Globus pallidus (tissue), 1 donor: ENCODE results near the gene UNK.

ENCODE experiments used
- DNase-seq: peaks from one replicate; pipeline ENCODE4 v3.0.0-alpha.2; 2015; ENCODE audit warnings: low spot score

UNK gene

DNA sequence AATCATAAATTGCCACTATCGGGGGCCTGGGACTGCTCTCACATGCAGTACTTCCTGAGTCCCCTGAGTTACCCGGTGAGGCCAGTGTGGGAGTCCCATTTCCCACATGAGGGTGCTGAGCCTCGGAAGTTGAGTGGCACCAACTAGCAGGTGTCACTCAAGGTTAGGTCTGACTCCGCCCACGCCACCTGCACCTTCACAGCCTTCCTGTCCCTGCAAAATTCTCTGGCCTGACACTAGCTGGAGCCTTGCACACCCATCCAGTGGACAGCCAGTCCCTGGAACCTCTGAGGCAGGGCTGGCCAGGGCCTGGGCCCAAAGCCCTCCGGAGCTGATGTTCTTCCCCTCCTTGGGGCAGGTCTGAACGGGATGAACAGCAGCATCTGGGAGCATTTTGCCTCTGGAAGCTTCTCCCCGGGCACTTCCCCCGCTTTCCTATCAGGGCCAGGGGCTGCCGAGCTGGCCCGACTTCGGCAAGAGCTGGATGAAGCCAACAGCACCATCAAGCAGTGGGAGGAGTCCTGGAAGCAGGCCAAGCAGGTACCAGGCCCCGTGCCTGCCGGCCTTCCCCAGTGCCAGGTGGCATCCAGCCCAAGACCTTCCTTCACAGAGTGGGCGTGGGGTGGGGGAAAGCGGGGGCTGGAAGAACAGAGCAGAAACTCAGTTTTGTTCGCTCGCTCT is 37.7 kb downstream of the UNK start:
- DNase-seq: no peak

DNA sequence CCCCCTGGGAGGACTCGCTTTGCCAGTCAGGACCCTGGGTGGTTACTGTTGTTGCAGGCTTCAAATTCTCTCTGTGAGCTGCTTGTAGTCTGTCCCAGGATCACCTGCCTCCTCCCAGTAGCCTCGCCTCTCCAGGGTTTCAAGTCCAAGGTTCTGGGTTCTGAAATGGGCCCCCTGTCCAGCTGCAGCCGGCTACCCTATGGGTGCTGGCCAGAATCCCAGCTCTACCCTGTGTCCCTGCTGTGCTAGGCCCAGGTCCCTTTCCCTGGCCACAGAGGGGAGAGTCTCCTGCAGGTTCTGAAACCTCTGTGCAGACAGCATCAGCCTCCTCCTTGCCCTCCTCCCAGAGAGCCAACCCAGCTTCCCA is 38.2 kb downstream of the UNK start:
- DNase-seq: no peak

DNA sequence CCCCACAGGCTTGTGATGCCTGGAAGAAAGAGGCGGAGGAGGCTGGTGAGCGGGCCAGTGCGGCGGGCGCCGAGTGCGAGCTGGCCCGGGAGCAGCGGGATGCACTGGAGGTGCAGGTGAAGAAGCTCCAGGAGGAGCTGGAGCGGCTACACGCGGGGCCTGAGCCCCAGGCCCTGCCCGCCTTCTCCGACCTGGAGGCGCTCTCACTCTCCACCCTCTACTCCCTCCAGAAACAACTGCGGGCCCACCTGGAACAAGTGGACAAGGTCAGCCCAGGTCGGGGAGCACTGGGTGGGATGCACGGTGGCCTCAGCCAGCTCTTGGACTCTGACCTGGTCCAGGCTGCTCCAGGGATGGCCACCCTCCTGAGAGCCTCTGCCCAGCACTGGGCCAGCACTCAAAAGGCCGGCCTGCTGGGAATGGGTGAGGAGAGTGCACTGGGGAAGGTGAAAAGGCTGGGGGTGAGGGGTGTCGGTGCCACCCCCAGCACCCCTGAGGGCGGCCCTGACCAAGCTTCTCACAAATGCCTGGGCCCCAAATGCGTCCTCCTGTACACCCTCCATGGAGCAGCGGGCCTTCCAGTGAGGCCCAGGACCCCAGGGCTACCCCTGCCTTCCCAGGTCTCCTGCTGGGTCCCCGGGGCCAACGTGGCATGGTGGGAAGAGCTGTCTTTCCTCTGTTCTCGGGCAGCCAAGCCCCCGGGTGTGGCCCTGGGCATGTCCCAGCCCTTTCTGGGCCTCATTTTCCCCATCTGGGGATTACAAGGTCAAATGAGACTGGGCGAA is 38.8 kb downstream of the UNK start:
- no peak for DNase-seq

DNA sequence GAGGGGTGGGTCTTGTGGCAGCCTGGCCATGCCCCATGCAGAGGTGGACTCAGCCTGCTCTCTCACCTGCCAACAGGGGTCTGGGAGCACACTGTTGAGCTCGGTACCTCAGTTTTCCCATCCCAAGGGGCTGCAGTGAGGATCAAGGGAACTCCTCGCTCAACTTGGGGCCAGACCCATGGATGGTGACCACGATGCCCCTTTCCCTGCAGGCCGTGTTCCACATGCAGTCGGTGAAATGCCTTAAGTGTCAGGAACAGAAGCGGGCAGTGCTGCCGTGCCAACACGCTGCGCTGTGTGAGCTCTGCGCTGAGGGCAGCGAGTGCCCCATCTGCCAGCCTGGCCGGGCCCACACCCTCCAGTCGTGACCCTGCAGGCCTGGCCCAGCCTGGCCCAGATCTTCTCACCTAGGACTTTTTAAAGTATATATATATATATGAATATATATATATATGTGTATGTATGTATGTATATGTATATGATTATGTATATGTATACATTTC is 39.5 kb downstream of the UNK start:
- DNase-seq: no peak

DNA sequence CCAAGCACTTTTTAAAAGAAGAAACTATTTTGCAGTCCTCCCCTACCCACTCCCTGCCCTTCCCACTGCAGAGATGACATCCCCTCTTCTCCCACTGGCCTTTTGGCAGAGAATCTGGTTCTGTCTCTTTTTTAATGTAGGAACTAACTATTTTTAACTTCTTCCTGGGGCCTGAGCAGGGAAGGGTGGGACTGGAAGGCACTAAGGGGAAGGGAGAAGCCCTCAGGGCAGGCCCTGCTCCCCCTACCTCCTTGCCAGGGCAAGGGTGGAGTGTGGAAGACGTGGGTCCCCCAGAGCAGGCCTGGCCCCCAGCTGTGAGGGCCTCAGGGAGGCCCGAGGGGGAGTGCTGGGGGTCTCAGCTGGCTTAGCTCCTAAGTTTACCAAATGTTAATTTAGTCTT is 40.1 kb downstream of the UNK start:
- DNase-seq: no peak

DNA sequence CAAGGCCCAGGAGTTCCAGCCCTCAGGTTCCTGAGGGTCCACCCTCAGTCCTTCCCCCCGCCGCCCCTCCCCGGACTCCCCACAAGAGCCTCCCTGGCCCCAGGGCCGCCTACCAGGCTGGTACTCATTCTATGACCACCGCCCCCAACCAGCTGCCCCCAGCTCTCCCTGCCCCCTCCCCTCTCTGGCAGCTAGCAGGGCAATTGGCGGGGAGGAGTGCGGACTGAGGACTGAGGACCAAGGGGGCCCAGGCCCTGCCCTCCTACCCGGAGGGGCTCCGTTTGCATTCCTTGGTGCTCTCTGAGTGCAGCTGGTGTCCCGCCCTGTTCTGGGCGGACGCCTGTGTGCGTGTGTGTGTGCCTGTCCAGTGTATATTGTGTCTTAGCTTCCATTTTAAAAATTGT is 40.5 kb downstream of the UNK start:
- DNase-seq: no peak

DNA sequence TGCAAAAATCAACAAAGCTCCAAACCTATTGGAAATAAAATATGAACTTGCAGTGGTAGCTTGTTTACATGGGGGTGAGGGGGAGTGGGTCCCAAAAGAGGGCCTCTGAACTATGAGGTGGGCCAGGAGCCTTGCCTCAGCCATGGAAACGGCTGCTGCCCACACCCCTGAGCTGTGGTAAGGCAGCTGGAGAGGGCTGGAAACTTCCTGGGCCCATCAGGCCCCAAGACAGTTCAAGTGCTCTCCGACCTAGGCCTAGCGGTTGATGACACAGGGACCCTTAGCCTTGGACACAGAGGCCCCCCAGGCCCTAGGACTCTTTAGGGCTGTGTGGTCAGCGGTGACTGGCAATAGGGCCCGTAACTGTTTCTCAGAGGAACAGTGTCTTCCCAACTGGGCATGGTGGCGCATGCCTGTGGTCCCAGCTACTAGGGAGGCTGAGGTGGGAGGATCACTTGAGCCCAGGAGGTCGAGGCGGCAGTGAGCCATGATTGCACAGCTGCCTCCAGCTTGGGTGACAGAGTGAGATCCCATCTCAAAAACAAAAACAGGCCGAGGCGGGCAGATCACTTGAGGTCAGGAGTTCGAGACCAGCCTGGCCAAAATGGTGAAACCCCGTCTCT is 41.3 kb downstream of the UNK start:
- no peak for DNase-seq

DNA sequence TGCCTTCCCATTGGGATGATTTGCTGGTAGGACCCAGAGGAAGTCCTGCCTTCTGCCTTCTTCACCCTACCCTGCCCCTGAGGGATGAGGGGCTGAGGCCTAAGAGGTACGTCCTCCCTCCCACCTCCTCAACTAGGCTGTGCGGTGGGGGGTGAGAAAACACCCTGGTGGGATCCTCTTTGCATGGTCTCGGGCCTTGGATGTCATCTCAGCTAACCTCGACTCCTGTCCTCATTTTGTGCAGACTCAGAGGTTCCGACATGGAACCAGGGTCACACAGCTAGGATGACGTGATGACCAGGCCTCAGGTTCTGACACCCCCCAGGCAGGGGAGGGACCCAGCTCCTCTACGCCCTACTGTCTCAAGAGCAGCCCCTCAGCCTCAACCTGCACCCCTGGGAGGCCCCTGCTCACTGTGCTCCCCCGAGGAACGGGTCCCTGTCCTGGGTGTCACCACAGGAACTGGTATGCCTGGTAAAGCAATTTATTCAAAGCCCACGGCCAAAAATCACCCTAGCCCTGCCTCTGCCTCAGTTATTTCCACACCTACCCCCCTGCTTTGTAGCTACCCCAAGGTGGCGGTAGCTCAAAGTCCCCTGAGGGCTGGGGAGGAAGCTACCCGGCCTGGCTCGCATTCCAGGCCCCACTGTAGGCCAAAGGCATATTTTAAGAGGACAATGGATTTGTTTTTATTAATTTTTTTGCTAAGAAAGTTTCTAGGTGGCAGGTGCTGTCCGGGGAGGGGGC is 42.1 kb downstream of the UNK start:
- no peak for DNase-seq

DNA sequence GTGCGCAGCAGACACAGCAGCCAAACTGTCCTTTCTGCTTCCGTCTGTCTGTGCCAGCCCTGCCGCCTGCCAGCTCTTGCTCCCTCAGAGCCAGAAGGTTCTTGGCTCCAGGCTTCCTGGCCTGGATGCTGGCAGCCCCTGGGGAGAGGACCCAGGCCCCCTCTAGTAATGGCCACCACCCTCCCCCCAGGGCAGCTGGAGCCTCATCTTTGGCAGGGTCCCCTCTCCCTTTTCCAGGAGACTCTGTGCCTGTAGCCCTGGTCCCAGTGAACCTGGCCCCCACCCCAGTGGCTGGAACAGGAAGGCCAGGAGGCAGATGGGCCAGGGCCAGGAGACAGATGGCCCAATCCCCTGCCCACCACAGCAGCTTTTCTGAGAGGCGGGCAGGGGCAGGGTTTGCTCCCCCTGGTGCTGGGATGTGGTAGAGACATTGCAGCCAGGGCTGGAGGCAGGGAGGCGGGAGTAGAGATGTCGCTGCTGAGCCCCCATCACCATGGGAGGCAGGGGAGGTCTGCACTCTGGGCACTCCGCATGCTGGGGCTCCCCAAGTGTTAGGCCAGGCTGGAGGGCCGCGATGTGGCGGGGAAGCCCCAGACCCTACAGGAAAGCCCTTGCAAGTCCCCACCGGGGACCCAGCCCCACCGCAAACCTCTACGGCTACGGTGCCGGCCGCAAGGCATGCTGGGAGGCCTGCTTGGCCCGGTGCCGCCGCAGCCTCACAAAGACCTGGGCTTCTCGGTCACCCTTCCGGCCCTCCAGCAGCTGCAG is 42.9 kb downstream of the UNK start:
- peak; percentile 78 for DNase-seq

DNA sequence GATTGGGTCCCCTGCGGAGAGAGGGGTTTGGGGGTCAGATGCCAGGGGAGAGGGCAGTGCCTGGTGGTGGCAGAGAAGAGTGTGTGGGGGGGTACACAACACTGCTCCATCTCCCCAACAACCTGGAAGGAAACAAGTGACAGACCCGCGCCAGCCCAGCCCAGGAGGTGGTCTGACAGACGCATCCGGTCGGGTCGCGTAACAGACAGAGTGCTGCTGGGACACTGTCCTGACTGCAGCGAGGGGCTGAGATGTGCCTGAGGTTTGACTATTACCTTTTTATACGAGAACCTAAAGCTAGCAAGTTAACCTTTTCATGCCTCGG is 43.4 kb downstream of the UNK start:
- no peak for DNase-seq

DNA sequence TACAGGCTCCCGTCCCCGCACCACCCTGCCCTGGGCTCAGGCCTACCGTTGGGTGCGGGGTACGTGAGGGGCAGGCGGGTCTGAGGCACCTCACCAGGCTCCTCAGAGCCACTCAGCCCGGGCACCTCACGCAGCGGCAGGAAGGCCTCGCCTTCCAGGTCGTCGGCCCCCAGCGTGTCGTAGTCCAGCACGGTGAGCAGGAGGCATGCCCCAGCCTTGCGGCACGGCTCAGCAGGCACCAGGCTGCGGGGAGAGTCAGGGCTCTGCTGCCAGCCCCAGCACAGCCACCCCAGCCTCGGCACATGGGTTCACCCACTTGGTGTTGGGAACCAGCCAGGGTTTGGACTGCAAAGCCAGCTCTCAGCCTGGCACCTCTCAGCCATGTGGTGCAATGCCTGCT is 44.1 kb downstream of the UNK start:
- no peak for DNase-seq

DNA sequence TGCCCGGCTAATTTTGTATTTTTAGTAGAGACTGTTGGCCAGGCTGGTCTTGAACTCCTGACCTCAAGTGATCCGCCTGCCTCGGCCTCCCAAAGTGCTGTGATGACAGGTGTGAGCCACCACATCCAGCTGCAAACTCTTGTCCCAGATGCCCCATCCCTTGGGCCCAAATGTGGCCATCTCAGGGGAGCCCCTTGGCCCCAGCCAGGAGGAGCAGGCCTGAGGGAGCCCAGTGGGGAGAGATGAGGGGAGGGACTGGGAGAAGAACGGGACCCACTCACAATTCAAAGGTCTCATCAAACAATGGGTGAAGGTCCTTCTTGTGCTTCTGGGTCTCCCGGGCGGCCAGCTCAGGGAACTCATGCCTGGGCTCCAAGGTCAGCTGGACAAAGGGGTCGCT is 45.1 kb downstream of the UNK start:
- DNase-seq: no peak

DNA sequence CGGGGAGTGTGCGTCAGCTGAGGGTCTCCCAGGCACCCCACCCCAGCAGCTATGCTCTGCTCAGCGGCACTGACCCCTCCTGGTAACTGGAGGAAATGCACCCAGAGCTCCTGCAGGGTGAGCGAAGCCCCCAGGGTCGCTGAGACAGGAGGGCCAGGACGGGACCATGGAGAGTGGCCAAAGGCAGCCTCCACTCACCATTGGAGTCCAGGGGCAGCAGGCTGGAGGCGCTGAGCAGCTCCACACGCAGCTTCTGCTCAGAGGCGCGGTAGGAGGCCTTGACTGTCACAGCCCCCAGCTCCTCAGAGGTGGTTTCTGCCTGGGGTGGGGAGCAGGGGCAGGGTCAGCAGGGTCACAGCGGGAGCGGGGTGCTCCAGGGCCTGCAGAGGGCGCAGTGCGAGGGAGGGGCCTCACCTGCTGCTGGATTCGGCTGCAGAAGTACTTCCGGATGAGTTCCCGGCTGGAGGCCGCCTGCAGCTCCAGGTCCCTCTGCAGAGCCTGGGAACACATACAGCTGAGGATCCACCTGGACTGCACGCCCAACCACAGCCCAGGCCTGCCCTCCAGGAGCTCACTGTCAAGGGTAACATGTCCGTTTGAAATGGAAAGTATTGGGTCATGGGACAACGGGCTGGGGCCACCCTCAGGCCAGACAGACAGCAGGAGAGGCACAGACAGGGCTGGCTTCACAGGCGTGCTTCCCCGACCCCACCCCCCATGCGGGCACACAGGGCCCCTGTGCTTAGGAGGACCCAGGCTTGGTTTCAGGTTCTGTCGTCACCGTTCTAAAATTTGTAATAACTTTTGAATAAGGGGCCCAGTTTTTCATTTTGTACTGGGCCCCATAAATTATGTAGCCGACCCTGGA is 45.8 kb downstream of the UNK start:
- DNase-seq: no peak

DNA sequence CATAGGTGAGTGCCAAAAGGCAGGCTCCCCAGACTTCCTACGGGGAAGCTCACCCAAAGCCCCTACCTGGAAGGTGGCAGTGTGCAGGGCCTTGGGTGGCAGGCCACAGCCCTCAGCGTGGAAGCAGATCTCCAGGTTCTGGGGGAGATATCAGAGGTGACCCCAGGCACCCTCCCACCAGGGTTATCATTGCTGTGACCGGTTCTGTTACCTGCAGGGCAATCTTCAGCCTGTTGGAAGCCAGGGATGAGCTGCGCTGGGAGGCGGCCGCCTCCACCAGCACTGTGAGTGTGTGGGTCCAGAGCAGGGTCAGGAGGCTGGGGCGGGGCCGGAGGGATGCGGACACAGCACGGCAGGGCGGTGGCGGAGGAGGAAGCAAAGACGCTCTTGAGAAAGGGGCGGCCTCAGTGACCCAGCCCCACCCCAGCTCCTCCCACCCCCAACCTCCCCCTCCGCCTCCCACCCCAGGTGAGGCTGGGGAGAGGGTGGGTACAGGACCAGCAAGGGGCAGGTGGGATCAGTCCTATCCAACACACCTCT is 46.5 kb downstream of the UNK start:
- no peak for DNase-seq

DNA sequence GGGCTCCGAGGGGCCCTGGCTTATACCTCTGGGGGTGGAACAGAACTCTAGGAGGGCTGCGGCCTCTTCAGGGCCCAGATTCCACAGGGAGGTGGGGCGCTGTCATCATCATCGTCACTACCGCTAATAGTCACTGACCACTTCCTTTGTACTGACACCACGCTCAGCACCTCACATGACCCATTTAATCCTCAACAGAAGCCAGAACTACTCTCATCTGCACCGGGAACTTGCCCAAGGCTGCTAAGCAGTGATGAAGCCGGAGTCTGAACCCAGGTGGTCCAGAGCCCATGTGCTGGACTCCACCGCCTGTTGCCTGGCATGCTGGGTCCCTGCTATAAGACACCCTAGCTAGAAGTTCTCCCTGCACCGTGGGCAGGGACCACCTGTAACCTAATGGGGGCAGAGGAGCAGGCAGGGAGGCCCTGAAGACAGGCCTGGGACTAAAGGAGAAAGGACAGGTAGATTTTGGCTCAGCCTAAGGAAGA is 47.6 kb downstream of the UNK start:
- no peak for DNase-seq

DNA sequence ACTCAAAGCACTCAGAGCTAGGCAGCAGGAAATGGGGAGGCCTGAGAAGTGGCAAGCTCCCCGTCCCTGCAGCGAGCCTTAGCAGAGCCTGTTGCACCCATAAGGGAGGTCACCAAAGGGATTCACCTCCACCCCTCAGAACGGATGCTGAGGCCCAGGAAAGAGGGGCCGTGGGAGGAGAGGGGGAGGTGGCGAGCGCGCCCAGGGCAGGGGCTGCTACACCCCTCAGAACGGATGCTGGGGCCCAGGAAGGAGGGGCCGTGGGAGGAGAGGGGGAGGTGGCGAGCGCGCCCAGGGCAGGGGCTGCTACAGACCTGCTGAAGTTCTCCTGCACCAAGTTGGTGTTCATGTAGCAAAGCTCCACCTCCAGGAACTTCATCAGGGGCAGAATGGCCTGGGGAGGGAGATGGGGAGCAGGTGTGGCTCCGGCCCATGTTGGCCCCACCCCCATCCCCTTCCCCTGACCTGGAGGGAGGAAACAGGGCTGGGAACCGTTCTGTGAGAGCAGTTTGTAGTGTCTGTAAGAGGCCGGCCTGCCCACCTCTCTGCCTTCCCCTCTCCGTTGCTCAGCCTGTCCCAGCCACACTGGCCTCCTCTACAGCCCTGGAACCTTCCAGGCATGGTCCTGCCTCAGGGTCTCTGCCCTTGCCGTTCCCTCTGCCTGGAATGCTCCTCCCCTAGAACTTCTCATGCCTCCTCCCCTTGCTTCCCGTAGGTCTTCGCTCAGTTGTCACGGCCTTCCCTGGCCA is 48.2 kb downstream of the UNK start:
- no peak for DNase-seq

DNA sequence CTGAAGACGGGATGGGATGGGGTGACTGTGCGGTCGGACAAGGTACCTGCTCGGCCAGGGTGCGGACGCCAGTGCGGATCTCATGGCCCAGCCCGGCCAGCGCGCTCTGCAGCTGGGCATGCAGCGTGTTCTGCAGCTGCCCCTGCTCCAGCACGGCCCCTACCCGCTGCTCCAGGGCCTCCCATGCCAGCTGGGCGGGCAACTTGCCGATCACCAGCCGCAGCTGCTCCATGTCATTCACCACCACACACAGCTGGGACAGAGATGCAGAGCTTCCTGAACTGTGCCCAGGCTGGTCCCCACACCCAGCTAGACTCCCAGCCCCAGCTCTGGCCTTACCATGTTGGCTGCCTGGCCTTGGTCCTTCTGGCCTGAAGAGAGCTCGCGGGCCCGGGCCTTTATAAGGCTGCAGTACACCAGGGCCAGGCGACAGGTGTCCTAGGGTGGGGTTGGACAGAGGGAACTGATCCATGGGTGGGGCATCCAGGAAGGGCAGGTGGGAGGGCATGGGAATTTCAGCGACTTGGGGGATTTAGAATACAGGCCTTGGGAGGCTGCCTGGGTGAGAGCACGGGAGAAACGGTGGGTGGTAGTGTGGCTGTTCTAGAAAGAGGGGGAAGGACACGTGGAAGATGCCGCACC is 49.8 kb downstream of the UNK start:
- DNase-seq: peak; percentile 59

DNA sequence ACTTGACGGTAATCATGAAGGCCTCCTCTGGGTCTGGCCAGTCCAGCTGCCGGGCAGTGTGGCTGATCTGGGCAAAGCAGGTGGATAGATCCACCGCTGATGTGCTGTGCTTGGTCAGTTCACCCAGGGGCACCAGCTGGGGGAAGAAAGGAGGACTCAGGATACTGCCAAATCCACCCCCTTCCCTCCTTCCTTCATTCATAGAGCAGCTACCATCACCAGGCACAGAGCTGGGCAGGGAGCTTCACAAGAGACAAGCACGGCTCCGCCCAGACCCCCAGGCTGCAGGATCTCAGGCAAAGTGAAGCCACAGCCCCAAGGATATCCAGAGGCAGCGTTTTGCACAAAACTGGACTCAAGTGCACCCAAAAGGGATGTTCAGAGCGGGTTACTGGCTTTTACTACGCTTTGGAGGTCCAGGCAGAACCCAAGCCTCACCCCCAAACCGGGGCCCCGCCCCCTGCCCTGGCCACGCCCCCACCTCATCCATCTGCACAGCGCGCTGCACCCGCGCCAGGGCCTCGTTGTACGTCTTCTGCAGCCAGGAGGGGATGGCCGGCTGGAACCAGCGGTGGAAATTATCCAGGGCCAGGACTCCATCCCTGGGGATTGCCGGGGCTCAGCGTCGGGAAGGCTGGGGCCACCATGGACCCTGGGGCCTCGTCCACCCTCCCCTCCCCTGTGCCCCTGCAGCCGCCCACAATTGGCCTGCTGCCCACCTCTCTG is 50.5 kb downstream of the UNK start:
- no peak for DNase-seq

DNA sequence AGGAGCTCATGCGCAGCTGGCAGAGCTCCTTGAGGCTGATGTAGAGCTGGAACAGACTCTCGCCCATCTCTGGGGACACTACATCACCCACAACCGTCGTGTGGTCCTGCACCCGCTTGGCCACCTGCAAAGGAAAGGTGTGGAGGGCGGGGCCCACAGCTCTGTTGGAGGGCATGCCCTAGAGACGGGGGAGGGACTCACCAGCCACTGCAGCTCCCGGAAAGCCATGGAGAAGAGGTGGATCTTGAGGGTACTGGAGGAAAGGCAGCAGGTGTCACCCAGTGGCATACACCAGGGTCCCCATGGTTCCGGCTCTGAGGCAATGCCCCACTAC is 51.0 kb downstream of the UNK start:
- DNase-seq: no peak
